DMS79 treated with DMSO at 0.1 percent for 48 hours (cell line): ENCODE measurements around the gene PCP4L1.
"Not testable (repeated sequence)": the region's sequence is repeated elsewhere in the genome, so short reads cannot be mapped to it uniquely, and the experiment has no call there.

Experiments used
- DNase-seq: peaks from one replicate; lab custom pipeline; 2025; lab: John Stamatoyannopoulos, UW

Gene PCP4L1

DNA sequence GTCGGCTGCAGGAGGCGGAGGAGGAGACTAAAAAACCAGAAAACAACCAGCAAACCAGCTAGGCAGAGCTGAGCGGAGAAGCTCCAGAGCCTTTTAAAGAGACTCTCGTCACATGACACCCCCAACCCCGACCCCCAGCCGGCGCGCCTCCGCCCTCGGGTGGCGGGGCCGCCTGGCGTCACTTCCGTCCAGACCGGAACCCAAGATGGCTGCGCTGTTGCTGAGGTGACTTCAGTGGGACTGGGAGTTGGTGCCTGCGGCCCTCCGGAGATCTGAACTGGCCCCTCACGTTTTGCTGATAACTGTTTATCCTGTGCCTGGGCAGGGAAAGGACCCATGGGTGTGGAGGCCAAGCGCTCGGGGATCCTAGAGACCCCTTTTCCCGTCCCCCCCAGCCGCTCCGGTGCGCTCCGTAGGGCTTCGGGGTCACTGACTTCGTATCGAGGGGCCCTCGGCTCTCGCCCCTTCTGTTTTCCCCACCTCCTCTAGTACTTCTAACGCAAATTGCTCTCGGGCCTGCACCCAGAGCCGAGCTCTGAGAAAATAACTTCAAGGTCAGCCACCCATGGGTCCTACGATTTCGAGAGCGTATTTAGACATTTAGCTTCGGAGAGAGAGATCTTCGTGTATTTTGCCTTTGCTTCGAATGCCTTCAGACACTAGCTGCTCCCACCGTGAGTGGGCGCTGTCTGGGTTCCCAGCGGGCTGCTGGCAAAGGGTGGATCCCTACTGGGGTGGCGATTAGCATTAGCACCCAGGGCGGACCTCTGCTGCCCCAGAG lies 55.8 kb downstream of the PCP4L1 start, which contains the start of gene SDHC:
SDHC (plus strand) TSS at position 181 of the 781 bp plus-strand sequence; CDS start at position 206, 25 bp downstream.
- peak; percentile 73 for DNase-seq

DNA sequence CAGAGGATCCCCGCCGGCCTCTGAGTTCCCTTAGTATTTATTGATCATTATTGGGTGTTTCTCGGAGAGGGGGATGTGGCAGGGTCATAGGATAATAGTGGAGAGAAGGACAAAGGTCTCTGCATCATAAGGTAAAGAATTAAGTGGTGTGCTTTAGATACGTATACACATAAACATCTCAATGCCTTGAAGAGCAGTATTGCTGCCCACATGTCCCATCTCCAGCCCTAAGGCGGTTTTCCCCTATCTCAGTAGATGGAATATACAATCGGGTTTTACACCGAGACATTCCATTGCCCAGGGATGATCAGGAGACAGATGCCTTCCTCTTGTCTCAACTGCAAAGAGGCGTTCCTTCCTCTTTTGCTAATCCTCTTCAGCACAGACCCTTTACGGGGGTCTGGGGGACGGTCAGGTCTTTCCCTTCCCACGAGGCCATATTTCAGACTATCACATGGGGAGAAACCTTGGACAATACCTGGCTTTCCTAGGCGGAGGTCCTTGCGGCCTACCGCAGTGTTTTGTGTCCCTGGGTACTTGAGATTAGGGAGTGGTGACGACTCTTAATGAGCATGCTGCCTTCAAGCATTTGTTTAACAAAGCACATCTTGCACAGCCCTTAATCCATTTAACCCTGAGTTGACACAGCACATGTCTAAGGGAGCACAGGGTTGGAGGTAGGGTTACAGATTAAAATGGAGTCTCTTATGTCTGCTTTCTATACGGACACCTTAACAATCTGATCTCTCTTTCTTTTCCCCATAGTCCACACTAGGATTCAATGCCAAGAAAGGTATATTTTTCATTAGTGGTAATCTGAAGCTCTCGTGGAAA lies 57.5 kb downstream of the PCP4L1 start:
- not testable (repeated sequence) for DNase-seq

DNA sequence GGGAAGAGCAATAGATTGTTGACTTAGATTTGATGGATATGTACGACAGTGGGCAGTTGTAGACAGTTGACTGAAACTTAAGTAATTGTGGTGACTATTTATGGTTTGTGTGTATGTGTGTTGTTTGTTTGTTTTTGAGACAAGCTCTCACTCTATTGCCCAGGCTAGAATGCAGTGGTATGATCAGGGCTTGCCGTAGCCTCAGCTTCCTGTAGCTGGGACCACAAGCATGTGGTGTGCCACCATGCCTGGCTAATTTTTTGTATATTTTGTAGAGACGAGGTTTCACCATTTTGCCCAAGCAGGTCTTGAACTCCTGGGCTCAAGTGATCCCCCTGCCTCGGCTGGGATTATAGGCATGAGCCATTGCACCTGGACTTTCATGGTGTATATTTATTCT lies 65.5 kb downstream of the PCP4L1 start:
- no peak for DNase-seq

DNA sequence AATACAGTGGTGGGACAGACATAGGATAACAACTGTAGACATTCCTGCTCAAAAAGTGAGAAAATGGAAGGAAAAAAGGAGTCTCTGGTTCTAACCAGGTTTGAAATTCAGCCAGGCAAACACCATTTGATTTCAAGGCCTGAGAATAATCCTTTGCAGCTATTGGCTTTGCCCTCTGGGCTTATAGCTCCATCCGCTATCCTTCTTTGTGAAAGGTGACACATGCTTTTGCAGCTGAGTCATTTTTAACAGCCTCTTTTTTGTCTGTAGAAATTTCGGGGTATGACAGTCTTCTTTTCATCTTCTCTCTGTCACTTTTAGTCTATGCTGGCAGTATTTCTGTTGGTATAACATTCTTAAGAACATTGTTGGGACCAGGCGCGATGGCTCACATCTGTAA lies 71.8 kb downstream of the PCP4L1 start:
- DNase-seq = no peak

DNA sequence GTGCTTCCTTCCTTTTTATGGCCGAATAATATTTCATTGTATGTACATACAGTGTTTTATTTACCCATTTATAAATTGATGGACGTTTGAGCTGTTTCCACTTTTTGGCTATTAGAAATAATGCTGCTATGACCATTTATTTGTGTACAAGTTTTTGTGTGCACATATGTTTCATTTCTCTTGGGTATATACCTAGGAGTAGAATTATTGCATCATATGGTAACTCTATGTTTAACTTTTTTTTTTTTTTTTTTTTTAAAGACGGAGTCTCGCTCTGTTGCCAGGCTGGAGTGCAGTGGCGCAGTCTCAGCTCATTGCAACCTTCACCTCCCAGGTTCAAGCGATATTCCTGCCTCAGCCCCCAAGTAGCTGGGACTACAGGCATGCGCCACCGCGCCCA lies 74.6 kb downstream of the PCP4L1 start:
- DNase-seq = no peak
